OCI-LY7 (cell line): ENCODE results near the gene AKT1. TPM values are rescaled to one million over a fixed set of nuclear protein-coding genes. Genes with fewer than 3 reads are reported as not detected.
"Not testable (repeated sequence)": the region's sequence is repeated elsewhere in the genome, so short reads cannot be mapped to it uniquely, and the experiment has no call there.

ENCODE experiments used
- BruUV-seq: library from RNA; stranded (reverse); fragments of 400-500 nt; replicated peaks from 2 replicates; lab custom pipeline; 2021; lab: Mats Ljungman, UMichigan
- CTCF ChIA-PET: fragments of 300-600 bp; sonication (Branson Sonifier 250); formaldehyde crosslinking; loops from one replicate; lab custom pipeline; 2022; ENCODE audit warnings: antibody characterized with exemption; ENCODE audit not compliant: unreplicated experiment; lab: Charles Lee
- POLR2A ChIA-PET: fragments of 300-600 bp; sonication (Branson Sonifier 250); formaldehyde crosslinking; loops from one replicate; lab custom pipeline; 2022; ENCODE audit warnings: antibody characterized with exemption; lab: Charles Lee
- DNase-seq: peaks from one replicate; pipeline ENCODE4 v3.0.0-alpha.2; 2015; ENCODE audit warnings: low spot score
- H2AFZ ChIP-seq: fragments of 200-600 bp; sonication (generic), shearing (Covaris generic); 2 replicates; pipeline ENCODE4 v1.6.1; 2014; ENCODE audit warnings: mild to moderate bottlenecking, antibody characterized with exemption, low read length, moderate library complexity
- H3K27ac ChIP-seq: fragments of 200-600 bp; sonication (generic); 2 replicates; pipeline ENCODE4 v1.5.1; 2014; ENCODE audit warnings: mixed run types, low read depth, mild to moderate bottlenecking, moderate library complexity, low read length, inconsistent platforms; ENCODE audit not compliant: poor library complexity, severe bottlenecking
- H3K36me3 ChIP-seq: fragments of 200-600 bp; sonication (generic); 2 replicates; pipeline ENCODE4 v1.6.1; 2014; ENCODE audit warnings: mild to moderate bottlenecking, antibody characterized with exemption, low read length, moderate library complexity, mixed read lengths; ENCODE audit not compliant: insufficient read depth
- H3K4me1 ChIP-seq: fragments of 200-600 bp; sonication (generic); 2 replicates; pipeline ENCODE4 v1.5.1; 2014; ENCODE audit warnings: mild to moderate bottlenecking, low read length; ENCODE audit not compliant: insufficient read depth, poor library complexity, severe bottlenecking
- H3K4me2 ChIP-seq: fragments of 200-600 bp; sonication (generic); 2 replicates; pipeline ENCODE4 v1.6.1; 2014; ENCODE audit warnings: mild to moderate bottlenecking, low read length
- H3K4me3 ChIP-seq: fragments of 200-600 bp; sonication (generic); 2 replicates; pipeline ENCODE4 v1.5.1; 2014; ENCODE audit warnings: mild to moderate bottlenecking, low read depth, low read length; ENCODE audit not compliant: poor library complexity, severe bottlenecking
- H3K79me2 ChIP-seq: fragments of 200-600 bp; sonication (generic); 2 replicates; pipeline ENCODE4 v1.6.1; 2016; ENCODE audit warnings: low read depth, mild to moderate bottlenecking, low read length, moderate library complexity, mixed read lengths; ENCODE audit not compliant: insufficient read depth
- H3K9me2 ChIP-seq: fragments of 200-600 bp; sonication (generic); 2 replicates; pipeline ENCODE4 v1.6.1; 2016; ENCODE audit warnings: mild to moderate bottlenecking, low read length, mixed read lengths; ENCODE audit not compliant: insufficient read depth
- H3K9me3 ChIP-seq: fragments of 200-600 bp; sonication (generic); 2 replicates; pipeline ENCODE4 v1.6.1; 2014; ENCODE audit warnings: mild to moderate bottlenecking, mixed run types, low read length, mixed read lengths
- H4K20me1 ChIP-seq: fragments of 200-600 bp; sonication (generic); 2 replicates; pipeline ENCODE4 v1.6.1; 2014; ENCODE audit warnings: mild to moderate bottlenecking, antibody characterized with exemption, low read length, moderate library complexity, mixed read lengths; ENCODE audit not compliant: insufficient read depth
- EZH2phosphoT487 ChIP-seq: fragments of 200-600 bp; sonication (generic); IDR thresholded peaks from 2 replicates; pipeline ENCODE4 v1.6.1; 2018; ENCODE audit warnings: low read depth, borderline replicate concordance, mild to moderate bottlenecking, mixed run types, antibody characterized with exemption, low read length, moderate library complexity, mixed read lengths
- intact Hi-C: fragments of 100-400 bp; cut with micrococcal nuclease; formaldehyde crosslinking; loops from one replicate; pipeline ENCODE4 v1.10.0; 2022; ENCODE audit not compliant: unreplicated experiment
- total RNA-seq, 2 experiments: library from RNA; depleted of rRNA in 1 of 2; stranded (reverse); fragments of >200 nt in 1 of 2; shearing (Covaris generic) in 1 of 2; gene quantifications; 2 replicates each; pipeline ENCODE4 v1.2.3, GENCODE V29; 2014 to 2022
- TF ChIP-seq, protein P1 (sequence below): fragments of 200-600 bp; sonication (generic); conservative IDR thresholded peaks from 2 replicates; pipeline ENCODE4 v1.5.1; 2014; ENCODE audit warnings: mild to moderate bottlenecking, antibody characterized with exemption, low read length, moderate library complexity, mixed read lengths

AKT1 gene
- total RNA-seq, 2 experiments from 2014 or later: 75.4 to 108 TPM

DNA sequence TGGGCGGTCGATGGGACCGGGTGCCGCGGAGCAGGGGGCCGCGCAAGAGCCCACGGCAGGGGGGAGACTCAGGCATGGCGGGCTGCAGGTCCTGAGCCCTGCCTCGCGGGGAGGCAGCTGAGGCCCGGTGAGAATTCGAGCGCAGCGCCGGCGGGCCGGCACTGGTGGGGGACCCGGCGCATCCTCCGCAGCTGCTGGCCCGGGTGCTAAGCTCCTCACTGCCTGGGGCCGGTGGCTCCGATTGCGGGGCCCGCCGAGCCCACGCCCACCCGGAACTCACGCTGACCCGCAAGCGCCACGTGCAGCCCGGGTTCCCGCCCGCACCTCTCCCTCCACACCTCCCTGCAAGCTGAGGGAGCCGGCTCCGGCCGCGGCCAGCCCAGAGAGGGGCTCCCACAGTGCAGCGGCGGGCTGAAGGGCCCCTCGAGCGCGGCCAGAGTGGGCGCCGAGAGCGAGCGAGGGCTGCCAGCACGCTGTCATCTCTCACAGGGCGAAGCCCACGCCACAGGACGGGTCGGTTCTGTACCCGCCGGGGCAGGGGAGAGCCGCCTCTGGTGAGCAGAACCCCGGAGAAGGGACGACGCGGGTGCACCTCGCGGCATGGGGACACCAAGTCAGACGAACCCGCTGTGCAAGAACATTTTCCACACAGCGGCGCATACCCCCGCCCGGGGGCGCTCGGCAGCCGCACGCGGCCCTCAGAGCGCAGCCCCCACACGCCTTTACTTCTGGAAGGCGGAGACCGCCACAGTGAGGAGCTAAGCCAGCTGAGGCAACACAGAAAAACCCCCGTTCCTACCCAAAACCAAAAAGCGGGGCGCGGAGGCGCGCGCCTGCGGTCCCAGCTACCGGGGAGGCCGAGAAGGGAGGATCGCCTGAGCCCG lies 43.8 kb downstream of the AKT1 start:
- intact Hi-C loops: loop anchor here (2.0 to 10.0 kb wide), 3 partner anchors 95 to 273 kb away; partner anchors contain the start of gene CDCA4
- no peak for TF ChIP-seq EZH2phosphoT487
- TF ChIP-seq, protein P1, sequence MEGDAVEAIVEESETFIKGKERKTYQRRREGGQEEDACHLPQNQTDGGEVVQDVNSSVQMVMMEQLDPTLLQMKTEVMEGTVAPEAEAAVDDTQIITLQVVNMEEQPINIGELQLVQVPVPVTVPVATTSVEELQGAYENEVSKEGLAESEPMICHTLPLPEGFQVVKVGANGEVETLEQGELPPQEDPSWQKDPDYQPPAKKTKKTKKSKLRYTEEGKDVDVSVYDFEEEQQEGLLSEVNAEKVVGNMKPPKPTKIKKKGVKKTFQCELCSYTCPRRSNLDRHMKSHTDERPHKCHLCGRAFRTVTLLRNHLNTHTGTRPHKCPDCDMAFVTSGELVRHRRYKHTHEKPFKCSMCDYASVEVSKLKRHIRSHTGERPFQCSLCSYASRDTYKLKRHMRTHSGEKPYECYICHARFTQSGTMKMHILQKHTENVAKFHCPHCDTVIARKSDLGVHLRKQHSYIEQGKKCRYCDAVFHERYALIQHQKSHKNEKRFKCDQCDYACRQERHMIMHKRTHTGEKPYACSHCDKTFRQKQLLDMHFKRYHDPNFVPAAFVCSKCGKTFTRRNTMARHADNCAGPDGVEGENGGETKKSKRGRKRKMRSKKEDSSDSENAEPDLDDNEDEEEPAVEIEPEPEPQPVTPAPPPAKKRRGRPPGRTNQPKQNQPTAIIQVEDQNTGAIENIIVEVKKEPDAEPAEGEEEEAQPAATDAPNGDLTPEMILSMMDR: peak; percentile 59
- Histone ChIP-seq H3K4me3 (peak overlapping the region; percentile 91), H4K20me1 (peaks cover 14% of the 10 kb centered on the region), H3K36me3 (peaks cover 23% of the 10 kb centered on the region), H3K9me2 (no peaks in the 10 kb centered on the region), H3K9me3 (0 out of 2 replicates have a peak, but pooled peaks cover 10% of the 10 kb centered on the region), H3K79me2 (peaks cover 33% of the 10 kb centered on the region), H2AFZ (peak overlapping the region; percentile 51; the same call in 1 of the 2 replicates), H3K4me2 (peak overlapping the region; percentile 88), H3K27ac (peak overlapping the region; percentile 82), H3K4me1 (peaks cover 49% of the 10 kb centered on the region)
- no peak for DNase-seq
- ChIA-PET CTCF (interaction anchor here (0.6 to 1.4 kb wide), 4 partner anchors 17 to 74 kb away, joined by 3 to 9 read pairs (median 5); no protein-coding TSS in a partner anchor), POLR2A (interaction anchor here (0.6 to 1.9 kb wide), 9 partner anchors 11 to 95 kb away, joined by 3 to 9 read pairs (median 3); no protein-coding TSS in a partner anchor)
- no TSS peak for BruUV-seq

DNA sequence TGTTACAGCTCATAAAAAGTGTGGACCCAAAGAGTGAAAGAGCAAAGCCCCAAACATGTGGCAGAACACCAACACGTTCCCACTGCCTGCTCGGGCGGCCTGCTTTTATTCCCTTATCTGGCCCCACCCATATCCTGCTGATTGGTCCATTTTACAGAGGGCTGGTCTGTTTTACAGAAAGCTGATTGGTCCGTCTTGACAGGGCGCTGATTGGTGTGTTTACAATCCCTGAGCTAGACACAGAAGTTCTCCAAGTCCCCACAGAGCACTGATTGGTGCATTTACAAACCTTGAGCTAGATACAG lies 44.8 kb downstream of the AKT1 start:
- H3K4me3 ChIP-seq, H2AFZ ChIP-seq, H3K4me2 ChIP-seq, POLR2A ChIA-PET, BruUV-seq, H3K9me3 ChIP-seq, H3K27ac ChIP-seq, H3K9me2 ChIP-seq: not testable (repeated sequence)
- peaks cover 26% of the 10 kb centered on the region for H3K79me2 ChIP-seq
- intact Hi-C loops: loop anchor here (5.0 to 10.0 kb wide), 2 partner anchors 127 to 274 kb away; partner anchors contain the start of gene CDCA4
- peaks cover 38% of the 10 kb centered on the region for H3K4me1 ChIP-seq
- peak; percentile 29 for DNase-seq
- H4K20me1 ChIP-seq: peaks cover 14% of the 10 kb centered on the region
- peaks cover 12% of the 10 kb centered on the region for H3K36me3 ChIP-seq
- CTCF ChIA-PET: interaction anchor here (0.9 kb wide), 1 partner anchor 19 kb away, joined by 4 read pairs; no protein-coding TSS in a partner anchor

DNA sequence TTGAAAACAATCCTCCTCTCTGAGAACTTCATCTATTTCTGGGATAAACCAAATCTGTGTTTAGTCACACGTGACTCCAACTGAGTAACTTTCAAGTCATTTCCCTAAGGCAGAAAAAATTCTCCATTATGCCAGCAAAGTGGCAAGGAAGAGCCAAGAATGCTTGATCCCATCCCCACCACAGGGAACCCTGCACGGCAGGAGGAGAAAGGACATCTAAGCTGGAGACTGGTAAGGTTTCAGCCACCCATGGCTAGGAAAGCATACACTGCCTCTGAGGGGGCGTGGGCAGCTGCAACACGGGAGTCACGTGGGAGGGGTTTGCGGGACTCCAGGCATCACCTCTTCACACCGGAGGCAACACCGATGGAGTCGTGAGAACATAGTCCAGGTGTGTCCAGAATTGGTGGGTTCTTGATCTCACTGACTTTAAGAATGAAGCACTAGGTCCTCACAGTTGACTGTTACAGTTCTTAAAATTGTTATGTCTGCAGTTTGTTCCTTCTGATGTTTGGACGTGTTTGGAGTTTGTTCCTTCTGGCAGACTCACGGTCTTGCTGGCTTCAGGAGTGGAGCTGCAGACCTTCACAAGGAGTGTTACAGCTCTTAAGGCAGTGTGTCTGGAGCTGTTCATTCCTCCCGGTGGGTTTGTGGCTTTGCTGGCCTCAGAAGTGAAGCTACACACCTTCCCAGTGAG lies 45.3 kb downstream of the AKT1 start:
- Histone ChIP-seq H4K20me1 (peaks cover 14% of the 10 kb centered on the region), H3K4me1 (peaks cover 33% of the 10 kb centered on the region), H3K9me2 (no peaks in the 10 kb centered on the region), H3K4me3 (no peak overlapping the region), H3K79me2 (peaks cover 22% of the 10 kb centered on the region), H3K9me3 (0 out of 2 replicates have a peak, but pooled peaks cover 10% of the 10 kb centered on the region), H2AFZ (no peak overlapping the region), H3K4me2 (no peak overlapping the region), H3K36me3 (peaks cover 7% of the 10 kb centered on the region; the same call in 1 of the 2 replicates), H3K27ac (no peak overlapping the region)
- TF ChIP-seq, protein P1: no peak
- ChIA-PET POLR2A (no interaction called here), CTCF (no interaction called here)
- BruUV-seq: no TSS peak
- intact Hi-C loops: loop anchor here (5.0 to 10.0 kb wide), 2 partner anchors 127 to 275 kb away; partner anchors contain the start of gene CDCA4
- no peak for DNase-seq
